ENCODE measurements around the gene GADD45B.

GADD45B gene

GRCh38 chr19:2443116-2443784, 32.7 kb upstream of the GADD45B start (continued):
- no peak for TF ChIP-seq ZNF248 (tag by site-specific recombination; IDR thresholded peaks at IDR 0.05)
- TF ChIP-seq ZNF112 (tag by site-specific recombination; IDR thresholded peaks at IDR 0.05) = no peak
- TF ChIP-seq ZNF324 (tag by site-specific recombination; IDR thresholded peaks at IDR 0.05) = no peak
- no peak for TF ChIP-seq ZNF596 (tag by site-specific recombination; IDR thresholded peaks at IDR 0.05)
- no peak for TF ChIP-seq SCRT1 (tag by site-specific recombination; IDR thresholded peaks at IDR 0.05; ENCODE audit: borderline replicate concordance)

DNA sequence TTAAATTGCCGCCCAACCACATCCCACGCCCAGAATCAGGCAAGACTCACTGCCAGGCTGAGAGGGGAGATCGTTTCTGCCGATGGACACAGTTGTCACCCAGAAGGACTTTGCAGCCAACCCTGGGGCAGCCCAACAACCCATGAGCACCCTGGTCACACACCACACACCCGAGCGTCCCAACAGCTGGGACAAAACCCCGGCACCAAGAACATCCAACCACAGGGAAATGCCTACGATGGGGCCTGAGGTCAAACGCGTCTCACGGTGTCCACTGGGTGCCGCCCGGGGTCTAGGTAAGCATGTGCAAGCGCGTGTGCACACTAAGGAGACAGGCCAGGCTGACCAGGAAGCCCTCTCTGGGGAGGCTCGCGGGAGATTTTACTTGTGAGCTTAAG, 32.1 kb upstream of the GADD45B start:
- Histone ChIP-seq H3K9me3 (ENCODE audit: control insufficient read depth, insufficient read depth, low read depth, low read length) (no peaks in the 10 kb centered on the region), H3K27ac (ENCODE audit: extremely low read depth, low read depth, low read length) (no peak overlapping the region), H3K36me3 (ENCODE audit: control insufficient read depth in 2 of 2, insufficient read depth in 1 of 2, low read length in 2 of 2) (peaks cover 10 to 69% of the 10 kb centered on the region in 2 experiments; a peak in 2 of 3 replicates), H3K4me3 (ENCODE audit: low read depth, low read length) (no peak overlapping the region), H3K4me1 (ENCODE audit: control insufficient read depth, insufficient read depth, low read length) (no peaks in the 10 kb centered on the region)
- TF ChIP-seq ZNF785 (tag by site-specific recombination; IDR thresholded peaks at IDR 0.05) (no peak), ZNF48 (tag by site-specific recombination; IDR thresholded peaks at IDR 0.05) (no peak), ZNF747 (tag by site-specific recombination; IDR thresholded peaks at IDR 0.05) (no peak), ZNF157 (tag by site-specific recombination; IDR thresholded peaks at IDR 0.05) (no peak), EGR2 (tag by site-specific recombination; IDR thresholded peaks at IDR 0.05; ENCODE audit: low read depth) (peak; percentile 22; the same call in 1 of the 2 replicates), BCL6B (tag by site-specific recombination; IDR thresholded peaks at IDR 0.05) (no peak), ZBTB44 (tag by site-specific recombination; IDR thresholded peaks at IDR 0.05) (no peak)
- ChIA-PET CTCF (interaction anchor here (0.6 to 0.7 kb wide), 2 partner anchors 193 to 205 kb away, joined by 3 to 4 read pairs; no protein-coding TSS in a partner anchor), POLR2A (interaction anchor here (2.1 kb wide), 1 partner anchor 32 kb away, joined by 7 read pairs; the partner anchor contains the start of gene GADD45B)

DNA sequence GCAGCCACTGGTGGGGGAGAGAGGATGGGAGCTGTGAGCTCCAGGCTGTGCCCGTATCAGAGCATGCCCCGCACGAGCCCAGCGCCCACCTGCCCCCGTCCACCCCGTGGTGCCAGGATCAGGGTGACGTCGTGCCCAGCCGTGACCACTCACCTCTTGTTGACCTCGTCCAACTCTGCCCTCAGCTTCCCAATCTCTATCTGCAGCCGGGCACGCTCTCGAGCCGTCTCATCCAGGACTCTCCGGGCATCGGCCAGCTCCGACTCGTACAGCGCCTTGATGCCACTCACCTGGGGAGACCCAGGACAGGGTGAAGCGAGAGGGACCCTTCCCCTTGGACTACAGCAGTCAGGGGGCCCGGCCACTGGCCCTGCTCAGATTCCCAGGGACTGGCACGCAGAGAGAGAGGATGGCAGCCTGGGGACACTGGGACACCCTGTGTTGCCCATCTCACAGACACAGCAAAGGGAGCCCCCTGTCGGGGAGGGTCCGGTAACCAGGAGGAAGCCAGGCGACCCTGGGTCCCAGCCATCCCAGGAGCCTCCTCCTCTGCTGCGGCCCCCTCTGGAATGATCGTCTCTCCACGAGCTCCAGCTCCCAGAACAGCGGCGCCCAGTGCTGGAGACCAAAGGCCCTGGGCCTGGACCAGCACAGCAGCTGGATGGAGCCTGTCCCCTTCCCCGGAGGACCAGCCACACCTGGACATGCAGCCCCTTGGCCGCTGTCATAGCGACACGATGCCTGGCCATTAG, 31.5 kb upstream of the GADD45B start:
- no peak for TF ChIP-seq ZNF112 (tag by site-specific recombination; IDR thresholded peaks at IDR 0.05)
- no peak for TF ChIP-seq ZNF629 (tag by site-specific recombination; IDR thresholded peaks at IDR 0.05)
- TF ChIP-seq ZNF132 (tag by site-specific recombination; IDR thresholded peaks at IDR 0.05; ENCODE audit: borderline replicate concordance) = no peak
- TF ChIP-seq SALL2 (tag by site-specific recombination; IDR thresholded peaks at IDR 0.05; ENCODE audit: borderline replicate concordance) = no peak
- TF ChIP-seq HIC1 (tag by site-specific recombination; IDR thresholded peaks at IDR 0.05) = peak; percentile 41; the same call in 1 of the 2 replicates
- TF ChIP-seq ZNF175 (tag by site-specific recombination; IDR thresholded peaks at IDR 0.05) = no peak
- no peak for TF ChIP-seq PRDM10 (tag by site-specific recombination; IDR thresholded peaks at IDR 0.05)
- ChIA-PET POLR2A (interaction anchor here (1.9 kb wide), 1 partner anchor 32 kb away, joined by 6 read pairs; the partner anchor contains the start of gene GADD45B), CTCF (no interaction called here)
- no peak overlapping the region for H3K4me3 ChIP-seq (ENCODE audit: low read depth, low read length)
- no peak overlapping the region for H3K27ac ChIP-seq (ENCODE audit: extremely low read depth, low read depth, low read length)
- H3K36me3 ChIP-seq (ENCODE audit: control insufficient read depth in 2 of 2, insufficient read depth in 1 of 2, low read length in 2 of 2) = peaks cover 10 to 69% of the 10 kb centered on the region in 2 experiments; a peak in 2 of 3 replicates
- H3K9me3 ChIP-seq (ENCODE audit: control insufficient read depth, insufficient read depth, low read depth, low read length) = no peaks in the 10 kb centered on the region
- H3K4me1 ChIP-seq (ENCODE audit: control insufficient read depth, insufficient read depth, low read length) = no peaks in the 10 kb centered on the region

All from HEK293 (cell line).